Measurements from ENCODE around the gene DES. TPM values are rescaled to one million over a fixed set of nuclear protein-coding genes. Genes with fewer than 3 reads are reported as not detected.

Gene DES
- polyA plus RNA-seq, 1 experiment = 19.8 TPM

GRCh38 chr2:219446689-219447088, 28.5 kb downstream of the DES start:
- Histone ChIP-seq H3K9me3 (ENCODE audit: control insufficient read depth, insufficient read depth, low read length) (no peaks in the 10 kb centered on the region; the same call in 1 of the 2 replicates), H3K27ac (ENCODE audit: low read depth, low read length) (no peak overlapping the region), H3K4me3 (ENCODE audit: low read depth, low read length) (no peak overlapping the region), H3K27me3 (ENCODE audit: control insufficient read depth, insufficient read depth, low read length) (no peaks in the 10 kb centered on the region)
- TF ChIP-seq, protein P1, sequence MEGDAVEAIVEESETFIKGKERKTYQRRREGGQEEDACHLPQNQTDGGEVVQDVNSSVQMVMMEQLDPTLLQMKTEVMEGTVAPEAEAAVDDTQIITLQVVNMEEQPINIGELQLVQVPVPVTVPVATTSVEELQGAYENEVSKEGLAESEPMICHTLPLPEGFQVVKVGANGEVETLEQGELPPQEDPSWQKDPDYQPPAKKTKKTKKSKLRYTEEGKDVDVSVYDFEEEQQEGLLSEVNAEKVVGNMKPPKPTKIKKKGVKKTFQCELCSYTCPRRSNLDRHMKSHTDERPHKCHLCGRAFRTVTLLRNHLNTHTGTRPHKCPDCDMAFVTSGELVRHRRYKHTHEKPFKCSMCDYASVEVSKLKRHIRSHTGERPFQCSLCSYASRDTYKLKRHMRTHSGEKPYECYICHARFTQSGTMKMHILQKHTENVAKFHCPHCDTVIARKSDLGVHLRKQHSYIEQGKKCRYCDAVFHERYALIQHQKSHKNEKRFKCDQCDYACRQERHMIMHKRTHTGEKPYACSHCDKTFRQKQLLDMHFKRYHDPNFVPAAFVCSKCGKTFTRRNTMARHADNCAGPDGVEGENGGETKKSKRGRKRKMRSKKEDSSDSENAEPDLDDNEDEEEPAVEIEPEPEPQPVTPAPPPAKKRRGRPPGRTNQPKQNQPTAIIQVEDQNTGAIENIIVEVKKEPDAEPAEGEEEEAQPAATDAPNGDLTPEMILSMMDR (IDR thresholded peaks at IDR 0.05; ENCODE audit: low read depth, low read length) = no peak
- no peak for DNase-seq (ENCODE audit: low read depth, low spot score)
- ChIA-PET POLR2A (no interaction called here), CTCF (interaction anchor here (0.7 to 2.5 kb wide), 5 partner anchors 12 to 388 kb away, joined by 3 to 14 read pairs (median 5); no protein-coding TSS in a partner anchor)

DNA sequence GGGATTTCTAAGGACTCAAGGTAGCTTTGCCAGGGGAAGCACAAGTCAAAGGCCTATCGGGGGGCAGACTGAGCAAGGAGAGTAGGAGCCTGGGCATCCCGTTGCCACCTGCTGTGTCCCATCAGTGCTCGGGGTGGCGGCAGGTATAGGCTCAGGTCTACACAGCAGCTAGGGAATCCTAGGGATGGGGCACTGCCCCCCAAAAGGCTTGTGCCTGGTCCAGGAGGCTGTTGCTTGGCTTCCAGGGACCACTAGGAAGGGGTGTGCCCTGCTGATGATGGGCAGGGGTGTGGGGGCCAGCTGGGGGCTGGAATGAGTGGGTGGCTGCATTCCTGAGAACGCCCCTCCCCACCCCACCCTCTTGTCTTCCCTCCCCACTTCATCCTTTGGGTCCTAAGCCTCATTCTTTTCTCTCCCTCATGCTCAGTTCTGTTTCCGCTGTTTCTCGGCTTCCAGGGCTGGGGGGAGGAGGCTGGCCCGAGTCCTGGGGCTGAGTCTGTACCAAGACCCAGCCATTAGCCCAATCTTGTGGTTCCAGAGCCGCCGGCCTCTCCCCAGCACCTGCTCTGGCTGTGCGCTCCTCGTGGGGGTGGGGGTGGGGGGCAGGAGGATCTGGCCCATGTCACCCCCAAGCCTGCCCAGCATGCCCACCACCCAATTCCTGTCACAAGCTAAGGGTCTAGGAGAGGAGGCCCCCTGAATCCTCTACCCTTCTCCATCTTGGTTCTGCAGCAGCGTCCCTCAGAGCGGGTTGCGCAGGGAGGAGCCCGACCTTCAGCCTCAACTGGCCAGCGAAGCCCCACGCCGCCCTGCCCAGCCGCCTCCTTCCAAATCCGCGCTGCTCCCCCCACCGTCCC, 29.3 kb downstream of the DES start:
- TF ChIP-seq, protein P1 (IDR thresholded peaks at IDR 0.05; ENCODE audit: low read depth, low read length) = no peak
- no peak overlapping the region for H3K27ac ChIP-seq (ENCODE audit: low read depth, low read length)
- DNase-seq (ENCODE audit: low read depth, low spot score) = no peak
- no peaks in the 10 kb centered on the region for H3K27me3 ChIP-seq (ENCODE audit: control insufficient read depth, insufficient read depth, low read length)
- no peak overlapping the region for H3K4me3 ChIP-seq (ENCODE audit: low read depth, low read length)
- no peaks in the 10 kb centered on the region; the same call in 1 of the 2 replicates for H3K9me3 ChIP-seq (ENCODE audit: control insufficient read depth, insufficient read depth, low read length)
- POLR2A ChIA-PET = no interaction called here
- CTCF ChIA-PET = interaction anchor here (0.7 to 2.5 kb wide), 4 partner anchors 11 to 389 kb away, joined by 3 to 14 read pairs (median 4); no protein-coding TSS in a partner anchor

DNA sequence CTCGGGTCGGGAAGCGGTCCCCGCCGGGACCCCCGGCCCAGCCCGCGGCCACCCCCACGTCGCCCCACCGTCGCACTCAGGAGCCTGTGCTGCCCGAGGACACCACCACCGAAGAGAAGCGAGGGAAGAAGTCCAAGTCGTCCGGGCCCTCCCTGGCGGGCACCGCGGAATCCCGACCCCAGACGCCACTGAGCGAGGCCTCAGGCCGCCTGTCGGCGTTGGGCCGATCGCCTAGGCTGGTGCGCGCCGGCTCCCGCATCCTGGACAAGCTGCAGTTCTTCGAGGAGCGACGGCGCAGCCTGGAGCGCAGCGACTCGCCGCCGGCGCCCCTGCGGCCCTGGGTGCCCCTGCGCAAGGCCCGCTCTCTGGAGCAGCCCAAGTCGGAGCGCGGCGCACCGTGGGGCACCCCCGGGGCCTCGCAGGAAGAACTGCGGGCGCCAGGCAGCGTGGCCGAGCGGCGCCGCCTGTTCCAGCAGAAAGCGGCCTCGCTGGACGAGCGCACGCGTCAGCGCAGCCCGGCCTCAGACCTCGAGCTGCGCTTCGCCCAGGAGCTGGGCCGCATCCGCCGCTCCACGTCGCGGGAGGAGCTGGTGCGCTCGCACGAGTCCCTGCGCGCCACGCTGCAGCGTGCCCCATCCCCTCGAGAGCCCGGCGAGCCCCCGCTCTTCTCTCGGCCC, 30.1 kb downstream of the DES start:
- TF ChIP-seq, protein P1 (IDR thresholded peaks at IDR 0.05; ENCODE audit: low read depth, low read length) = no peak
- POLR2A ChIA-PET = no interaction called here
- H3K27me3 ChIP-seq (ENCODE audit: control insufficient read depth, insufficient read depth, low read length) = no peaks in the 10 kb centered on the region
- no peaks in the 10 kb centered on the region; the same call in 1 of the 2 replicates for H3K9me3 ChIP-seq (ENCODE audit: control insufficient read depth, insufficient read depth, low read length)
- no peak for DNase-seq (ENCODE audit: low read depth, low spot score)
- H3K27ac ChIP-seq (ENCODE audit: low read depth, low read length) = no peak overlapping the region
- H3K4me3 ChIP-seq (ENCODE audit: low read depth, low read length) = no peak overlapping the region
- CTCF ChIA-PET = no interaction called here

- Histone ChIP-seq H3K9me3 (ENCODE audit: control insufficient read depth, insufficient read depth, low read length) (no peaks in the 10 kb centered on the region; the same call in 1 of the 2 replicates), H3K27ac (ENCODE audit: low read depth, low read length) (no peak overlapping the region), H3K4me3 (ENCODE audit: low read depth, low read length) (no peak overlapping the region), H3K27me3 (ENCODE audit: control insufficient read depth, insufficient read depth, low read length) (no peaks in the 10 kb centered on the region)
- ChIA-PET CTCF (interaction anchor here (1.7 kb wide), 1 partner anchor 46 kb away, joined by 4 read pairs; no protein-coding TSS in a partner anchor), POLR2A (no interaction called here)
- TF ChIP-seq, protein P1 (IDR thresholded peaks at IDR 0.05; ENCODE audit: low read depth, low read length) = no peak
- DNase-seq (ENCODE audit: low read depth, low spot score) = no peak
Measured at GRCh38 chr2:219448776-219449341, 30.7 kb downstream of the DES start.
